BLaER1 (cell line): ENCODE measurements around the gene CPM.
"Not testable (repeated sequence)": the region's sequence is repeated elsewhere in the genome, so short reads cannot be mapped to it uniquely, and the experiment has no call there.

Experiments used
- H3K27ac ChIP-seq: shearing (Covaris generic); formaldehyde crosslinking; 2 replicates; pipeline ENCODE4 v1.8.1; 2022
- H3K27me3 ChIP-seq: shearing (Covaris generic); formaldehyde crosslinking; 2 replicates; pipeline ENCODE4 v1.8.1; 2022
- H3K36me3 ChIP-seq: shearing (Covaris generic); formaldehyde crosslinking; 2 replicates; pipeline ENCODE4 v1.8.1; 2022
- H3K4me1 ChIP-seq: shearing (Covaris generic); formaldehyde crosslinking; 2 replicates; pipeline ENCODE4 v1.8.1; 2022
- H3K4me2 ChIP-seq: shearing (Covaris generic); formaldehyde crosslinking; 2 replicates; pipeline ENCODE4 v1.8.1; 2022
- H3K4me3 ChIP-seq: shearing (Covaris generic); formaldehyde crosslinking; 2 replicates; pipeline ENCODE4 v1.8.1; 2022
- H3K9ac ChIP-seq: shearing (Covaris generic); formaldehyde crosslinking; 2 replicates; pipeline ENCODE4 v1.8.1; 2022
- H3K9me3 ChIP-seq: shearing (Covaris generic); formaldehyde crosslinking; 2 replicates; pipeline ENCODE4 v1.8.1; 2022
- H4K20me1 ChIP-seq: shearing (Covaris generic); formaldehyde crosslinking; 2 replicates; pipeline ENCODE4 v1.8.1; 2022
- Cebpa-rat ChIP-seq: shearing (Covaris generic); IDR thresholded peaks from 2 replicates; pipeline ENCODE4 v1.8.1; 2022

The CPM gene

DNA sequence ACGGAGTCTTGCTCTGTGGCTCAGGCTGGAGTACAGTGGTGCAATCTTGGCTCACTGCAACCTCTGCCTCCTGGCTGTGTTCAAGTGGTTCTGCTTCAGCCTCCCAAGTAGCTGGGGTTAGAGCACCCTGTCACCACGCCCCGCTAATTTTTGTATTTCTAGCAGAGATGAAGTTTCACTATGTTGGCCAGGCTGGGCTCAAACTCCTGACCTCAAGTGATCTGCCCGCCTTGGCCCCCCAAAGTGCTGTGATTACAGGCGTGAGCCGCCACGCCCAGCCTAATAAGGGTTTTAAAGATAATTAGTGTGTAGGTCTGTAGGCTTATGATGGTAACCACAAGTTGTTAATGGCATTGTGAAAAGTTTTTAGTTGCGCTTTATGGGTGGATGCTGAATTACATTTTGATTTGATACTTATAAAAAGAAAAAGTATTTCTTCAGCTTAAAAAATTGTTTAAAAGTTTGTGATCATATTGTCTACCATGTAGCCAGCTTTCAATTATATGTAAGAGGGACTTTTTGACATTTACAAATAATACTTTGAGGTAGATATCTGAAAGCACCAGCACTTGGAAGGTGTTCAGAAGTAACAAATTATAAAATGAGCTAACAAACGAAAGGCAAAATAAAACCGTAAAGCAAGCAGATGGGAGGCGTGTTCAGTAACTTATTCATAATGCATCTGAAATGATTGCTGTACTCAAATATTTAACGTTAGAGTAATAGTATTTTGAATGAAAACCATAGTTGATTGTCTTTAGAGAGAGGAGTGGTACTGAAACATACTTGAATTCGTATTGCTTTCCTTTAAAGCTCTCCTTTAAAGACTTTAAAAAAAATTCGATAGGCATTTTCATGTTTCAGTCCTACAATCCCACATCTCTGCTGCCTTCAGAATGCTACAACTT is 87.9 kb downstream of the CPM start:
- H3K36me3 ChIP-seq, result peaks cover 49% of the 10 kb centered on the region
- H4K20me1 ChIP-seq, result peaks cover 100% of the 10 kb centered on the region
- H3K9ac ChIP-seq, result no peak overlapping the region
- H3K4me2 ChIP-seq, result no peak overlapping the region
- H3K27me3 ChIP-seq, result no peaks in the 10 kb centered on the region
- no peaks in the 10 kb centered on the region for H3K9me3 ChIP-seq
- H3K4me1 ChIP-seq, result peaks cover 16% of the 10 kb centered on the region; the same call in 1 of the 2 replicates
- no peak overlapping the region for H3K4me3 ChIP-seq
- H3K27ac ChIP-seq, result no peak overlapping the region
- TF ChIP-seq Cebpa-rat, result no peak

DNA sequence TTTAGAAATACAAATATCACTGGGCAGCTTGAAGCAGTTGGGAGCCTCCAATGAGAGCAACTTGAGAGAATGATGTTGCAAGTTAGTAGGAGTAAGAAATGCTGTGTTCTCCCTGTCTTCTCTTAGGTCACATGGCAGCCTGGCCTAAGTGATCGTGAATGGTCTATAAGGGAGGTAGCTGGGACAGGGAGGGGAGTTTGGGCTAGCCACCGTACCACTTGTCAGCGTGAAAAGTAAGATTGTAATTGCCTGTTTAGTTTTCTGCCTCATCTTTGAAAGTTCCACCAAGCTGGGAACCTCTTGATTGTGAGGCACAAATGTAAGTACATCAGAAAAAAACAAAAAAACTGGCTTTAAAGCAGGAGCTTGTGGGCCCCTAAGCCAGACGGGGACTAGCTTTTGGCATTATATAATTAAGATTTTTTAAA is 88.6 kb downstream of the CPM start:
- H3K27ac ChIP-seq, result no peak overlapping the region
- H3K36me3 ChIP-seq, result peaks cover 56% of the 10 kb centered on the region
- H3K4me3 ChIP-seq, result no peak overlapping the region
- no peaks in the 10 kb centered on the region for H3K9me3 ChIP-seq
- H3K4me2 ChIP-seq, result no peak overlapping the region
- peaks cover 20% of the 10 kb centered on the region; the same call in 1 of the 2 replicates for H3K4me1 ChIP-seq
- H3K27me3 ChIP-seq, result no peaks in the 10 kb centered on the region
- TF ChIP-seq Cebpa-rat, result no peak
- H3K9ac ChIP-seq, result no peak overlapping the region
- H4K20me1 ChIP-seq, result peaks cover 100% of the 10 kb centered on the region

- Histone ChIP-seq H3K4me2 (no peak overlapping the region), H3K9me3 (no peaks in the 10 kb centered on the region), H3K4me3 (no peak overlapping the region), H3K4me1 (peaks cover 31% of the 10 kb centered on the region; the same call in 1 of the 2 replicates), H3K9ac (no peak overlapping the region), H4K20me1 (peaks cover 100% of the 10 kb centered on the region), H3K27me3 (no peaks in the 10 kb centered on the region), H3K36me3 (peaks cover 70% of the 10 kb centered on the region), H3K27ac (no peak overlapping the region)
- TF ChIP-seq Cebpa-rat, result no peak
Observed at GRCh38 chr12:68842784-68843567, 90.0 kb downstream of the CPM start.

DNA sequence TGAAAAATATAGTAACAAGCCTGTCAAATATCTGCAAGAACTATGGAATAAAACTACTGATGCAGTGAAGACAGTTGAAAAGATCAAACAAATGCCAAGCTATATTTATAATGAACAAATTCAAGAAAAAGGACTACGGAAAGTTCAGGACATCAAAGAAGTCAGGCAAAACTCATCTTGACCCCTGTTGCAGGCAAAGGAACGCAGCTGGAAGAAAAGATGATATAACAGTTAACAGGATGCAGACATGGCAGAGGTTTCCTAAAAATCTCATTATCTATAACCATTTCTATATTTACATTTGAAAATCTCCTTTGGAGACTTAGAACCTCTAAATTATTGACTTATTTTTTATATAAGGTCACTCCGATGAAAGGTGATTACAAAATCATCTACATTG is 90.8 kb downstream of the CPM start:
- H4K20me1 ChIP-seq, result peaks cover 100% of the 10 kb centered on the region
- H3K9me3 ChIP-seq, result no peaks in the 10 kb centered on the region
- no peak overlapping the region for H3K9ac ChIP-seq
- H3K4me2 ChIP-seq, result no peak overlapping the region
- H3K4me3 ChIP-seq, result no peak overlapping the region
- H3K4me1 ChIP-seq, result peaks cover 36% of the 10 kb centered on the region
- H3K27ac ChIP-seq, result no peak overlapping the region
- H3K27me3 ChIP-seq, result no peaks in the 10 kb centered on the region
- no peak for TF ChIP-seq Cebpa-rat
- H3K36me3 ChIP-seq, result peaks cover 77% of the 10 kb centered on the region

DNA sequence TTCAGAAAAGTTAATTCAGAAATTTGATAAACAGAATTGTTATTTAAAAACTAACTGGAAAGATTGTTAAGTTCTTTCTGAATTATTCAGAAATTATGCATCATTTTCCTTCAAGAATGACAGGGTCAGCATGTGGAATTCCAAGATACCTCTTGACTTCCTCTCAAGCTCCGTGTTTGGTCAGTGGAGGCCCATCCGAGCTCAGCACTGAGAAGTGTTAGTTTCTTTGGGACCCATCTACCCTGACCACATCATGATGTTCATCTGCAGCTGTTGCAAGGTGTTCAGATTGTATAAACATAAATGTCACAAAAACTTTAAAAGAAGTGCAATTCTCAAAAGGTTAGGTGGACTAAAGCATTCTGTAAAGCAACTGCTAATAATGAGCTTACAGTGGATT is 91.3 kb downstream of the CPM start:
- Histone ChIP-seq H3K9me3 (no peaks in the 10 kb centered on the region), H3K9ac (no peak overlapping the region), H4K20me1 (peaks cover 100% of the 10 kb centered on the region), H3K27me3 (no peaks in the 10 kb centered on the region), H3K4me2 (no peak overlapping the region), H3K4me3 (no peak overlapping the region), H3K36me3 (peaks cover 81% of the 10 kb centered on the region), H3K27ac (no peak overlapping the region), H3K4me1 (peaks cover 40% of the 10 kb centered on the region)
- TF ChIP-seq Cebpa-rat, result no peak

DNA sequence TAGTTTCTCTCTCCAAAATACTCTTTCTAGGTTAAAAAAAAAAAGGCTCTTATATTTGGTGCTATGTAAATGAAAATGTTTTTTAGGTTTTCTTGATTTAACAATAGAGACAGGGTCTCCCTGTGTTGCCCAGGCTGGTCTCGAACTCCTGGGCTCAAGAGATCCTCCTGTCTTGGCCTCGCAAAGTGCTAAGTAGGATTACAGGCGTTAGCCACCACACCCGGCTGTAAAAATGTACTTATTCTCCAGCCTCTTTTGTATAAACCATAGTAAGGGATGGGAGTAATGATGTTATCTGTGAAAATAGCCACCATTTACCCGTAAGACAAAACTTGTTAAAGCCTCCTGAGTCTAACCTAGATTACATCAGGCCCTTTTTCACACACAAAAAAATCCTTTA is 91.8 kb downstream of the CPM start:
- peaks cover 100% of the 10 kb centered on the region for H4K20me1 ChIP-seq
- H3K4me3 ChIP-seq, H3K4me2 ChIP-seq, H3K27ac ChIP-seq, H3K9ac ChIP-seq, H3K27me3 ChIP-seq, H3K9me3 ChIP-seq: not testable (repeated sequence)
- H3K36me3 ChIP-seq, result peaks cover 86% of the 10 kb centered on the region
- peaks cover 42% of the 10 kb centered on the region for H3K4me1 ChIP-seq

DNA sequence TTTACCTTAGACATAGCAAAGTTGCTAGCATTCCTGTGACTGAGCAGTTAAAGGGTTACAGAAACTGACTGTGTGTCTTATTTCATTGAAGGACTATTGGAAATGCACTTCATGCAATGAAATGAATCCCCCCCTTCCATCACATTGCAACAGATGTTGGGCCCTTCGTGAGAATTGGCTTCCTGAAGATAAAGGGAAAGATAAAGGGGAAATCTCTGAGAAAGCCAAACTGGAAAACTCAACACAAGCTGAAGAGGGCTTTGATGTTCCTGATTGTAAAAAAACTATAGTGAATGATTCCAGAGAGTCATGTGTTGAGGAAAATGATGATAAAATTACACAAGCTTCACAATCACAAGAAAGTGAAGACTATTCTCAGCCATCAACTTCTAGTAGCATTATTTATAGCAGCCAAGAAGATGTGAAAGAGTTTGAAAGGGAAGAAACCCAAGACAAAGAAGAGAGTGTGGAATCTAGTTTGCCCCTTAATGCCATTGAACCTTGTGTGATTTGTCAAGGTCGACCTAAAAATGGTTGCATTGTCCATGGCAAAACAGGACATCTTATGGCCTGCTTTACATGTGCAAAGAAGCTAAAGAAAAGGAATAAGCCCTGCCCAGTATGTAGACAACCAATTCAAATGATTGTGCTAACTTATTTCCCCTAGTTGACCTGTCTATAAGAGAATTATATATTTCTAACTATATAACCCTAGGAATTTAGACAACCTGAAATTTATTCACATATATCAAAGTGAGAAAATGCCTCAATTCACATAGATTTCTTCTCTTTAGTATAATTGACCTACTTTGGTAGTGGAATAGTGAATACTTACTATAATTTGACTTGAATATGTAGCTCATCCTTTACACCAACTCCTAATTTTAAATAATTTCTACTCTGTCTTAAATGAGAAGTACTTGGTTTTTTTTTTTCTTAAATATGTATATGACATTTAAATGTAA is 93.5 kb downstream of the CPM start:
- Histone ChIP-seq H3K36me3 (peaks cover 97% of the 10 kb centered on the region), H3K4me2 (no peak overlapping the region)

DNA sequence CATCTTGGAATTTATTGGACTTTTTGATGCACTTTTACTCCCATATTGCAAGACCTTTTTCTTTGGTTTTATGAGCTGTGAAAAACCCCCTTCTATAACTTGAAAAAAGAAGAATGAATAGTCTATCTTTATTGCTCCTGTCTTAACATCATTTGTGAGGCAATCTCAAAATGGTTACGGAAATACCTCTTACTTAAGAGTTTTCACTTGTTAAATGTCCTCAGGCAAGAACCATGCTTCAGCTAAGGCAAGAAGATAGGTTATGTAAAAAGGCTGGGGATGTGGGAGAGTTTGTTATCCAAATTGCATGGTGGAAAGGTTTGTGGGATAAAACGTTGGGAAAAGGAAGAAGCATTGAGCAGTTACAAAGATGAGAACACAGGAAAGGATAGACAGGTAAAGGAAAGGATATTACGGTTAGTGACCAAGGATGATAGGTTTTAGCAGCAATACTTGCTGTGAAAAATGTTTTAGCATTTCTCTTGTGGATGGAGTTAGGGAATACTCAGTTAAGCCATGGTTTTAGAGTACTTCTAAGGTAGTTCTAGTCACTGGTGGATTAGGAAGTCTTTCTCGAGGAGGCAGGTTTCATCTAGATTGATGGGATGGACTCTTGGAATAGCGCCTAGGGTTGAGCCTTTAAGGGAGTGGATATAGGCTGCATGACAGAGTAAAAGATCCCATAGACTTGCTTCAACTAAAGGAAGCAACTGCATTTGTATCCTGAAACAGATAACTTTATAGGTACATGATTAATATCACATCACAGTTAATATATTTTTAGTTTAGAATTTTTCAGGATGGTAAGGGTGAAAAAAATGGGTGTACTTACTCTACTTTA is 94.7 kb downstream of the CPM start:
- Histone ChIP-seq H3K27me3 (no peaks in the 10 kb centered on the region), H3K4me3 (no peak overlapping the region), H3K9me3 (no peaks in the 10 kb centered on the region), H4K20me1 (peaks cover 100% of the 10 kb centered on the region), H3K4me1 (peaks cover 71% of the 10 kb centered on the region), H3K4me2 (peak overlapping the region; percentile 13; the same call in 1 of the 2 replicates), H3K36me3 (peaks cover 97% of the 10 kb centered on the region), H3K9ac (no peak overlapping the region), H3K27ac (no peak overlapping the region)
- TF ChIP-seq Cebpa-rat, result no peak

More for the DNA sequence above, 93.5 kb downstream of the CPM start:
- H3K4me1 ChIP-seq, result peaks cover 59% of the 10 kb centered on the region
- no peak overlapping the region for H3K4me3 ChIP-seq
- peaks cover 100% of the 10 kb centered on the region for H4K20me1 ChIP-seq
- no peak for TF ChIP-seq Cebpa-rat
- no peak overlapping the region for H3K27ac ChIP-seq
- H3K9ac ChIP-seq, result no peak overlapping the region
- no peaks in the 10 kb centered on the region for H3K27me3 ChIP-seq
- no peaks in the 10 kb centered on the region for H3K9me3 ChIP-seq
